DND-41 (cell line): ENCODE data around the gene DNM3.

Source experiments
- EZH2 ChIP-seq: IDR thresholded peaks from 3 replicates; pipeline ENCODE4 v1.6.1; 2012; ENCODE audit warnings: borderline replicate concordance, low read depth, mild to moderate bottlenecking, moderate library complexity, low read length, inconsistent platforms; ENCODE audit not compliant: severe bottlenecking
- TF ChIP-seq, protein P1 (sequence below): IDR thresholded peaks from 2 replicates; pipeline ENCODE4 v1.5.1; 2012; ENCODE audit warnings: borderline replicate concordance, low read length, moderate library complexity, mild to moderate bottlenecking; ENCODE audit not compliant: poor library complexity, severe bottlenecking; ENCODE audit errors: extremely low read depth

DNA sequence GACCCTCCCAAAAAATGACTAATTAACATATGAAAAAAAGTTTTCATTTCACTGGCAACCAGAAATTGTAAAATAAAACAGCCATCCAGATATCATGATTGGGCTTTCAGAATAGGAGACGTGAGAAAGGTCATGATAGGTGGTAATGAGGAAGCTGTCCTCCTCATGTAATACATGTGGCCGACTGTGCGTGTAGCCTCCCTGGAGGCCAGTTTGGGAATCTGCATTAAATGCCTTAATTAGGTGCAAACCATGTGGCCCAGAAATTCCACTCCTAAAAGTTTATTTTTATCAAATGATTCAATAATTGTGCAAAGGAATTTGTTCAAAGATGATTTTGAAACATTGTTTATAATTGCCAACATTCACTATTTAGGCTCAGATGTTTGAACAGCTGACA lies 451.5 kb downstream of the DNM3 start:
- TF ChIP-seq, protein P1, sequence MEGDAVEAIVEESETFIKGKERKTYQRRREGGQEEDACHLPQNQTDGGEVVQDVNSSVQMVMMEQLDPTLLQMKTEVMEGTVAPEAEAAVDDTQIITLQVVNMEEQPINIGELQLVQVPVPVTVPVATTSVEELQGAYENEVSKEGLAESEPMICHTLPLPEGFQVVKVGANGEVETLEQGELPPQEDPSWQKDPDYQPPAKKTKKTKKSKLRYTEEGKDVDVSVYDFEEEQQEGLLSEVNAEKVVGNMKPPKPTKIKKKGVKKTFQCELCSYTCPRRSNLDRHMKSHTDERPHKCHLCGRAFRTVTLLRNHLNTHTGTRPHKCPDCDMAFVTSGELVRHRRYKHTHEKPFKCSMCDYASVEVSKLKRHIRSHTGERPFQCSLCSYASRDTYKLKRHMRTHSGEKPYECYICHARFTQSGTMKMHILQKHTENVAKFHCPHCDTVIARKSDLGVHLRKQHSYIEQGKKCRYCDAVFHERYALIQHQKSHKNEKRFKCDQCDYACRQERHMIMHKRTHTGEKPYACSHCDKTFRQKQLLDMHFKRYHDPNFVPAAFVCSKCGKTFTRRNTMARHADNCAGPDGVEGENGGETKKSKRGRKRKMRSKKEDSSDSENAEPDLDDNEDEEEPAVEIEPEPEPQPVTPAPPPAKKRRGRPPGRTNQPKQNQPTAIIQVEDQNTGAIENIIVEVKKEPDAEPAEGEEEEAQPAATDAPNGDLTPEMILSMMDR: no peak
- TF ChIP-seq EZH2: no peak
